Measurements from ENCODE around the gene KCTD17. TPM values are rescaled to one million over a fixed set of nuclear protein-coding genes. Genes with fewer than 3 reads are reported as not detected.

KCTD17 gene
- total and polyA plus RNA-seq, 2 of the 13 experiments (the other 11 are each of a cell fraction or from before 2014, with no cell fraction given): 5.3 to 11.7 TPM

DNA sequence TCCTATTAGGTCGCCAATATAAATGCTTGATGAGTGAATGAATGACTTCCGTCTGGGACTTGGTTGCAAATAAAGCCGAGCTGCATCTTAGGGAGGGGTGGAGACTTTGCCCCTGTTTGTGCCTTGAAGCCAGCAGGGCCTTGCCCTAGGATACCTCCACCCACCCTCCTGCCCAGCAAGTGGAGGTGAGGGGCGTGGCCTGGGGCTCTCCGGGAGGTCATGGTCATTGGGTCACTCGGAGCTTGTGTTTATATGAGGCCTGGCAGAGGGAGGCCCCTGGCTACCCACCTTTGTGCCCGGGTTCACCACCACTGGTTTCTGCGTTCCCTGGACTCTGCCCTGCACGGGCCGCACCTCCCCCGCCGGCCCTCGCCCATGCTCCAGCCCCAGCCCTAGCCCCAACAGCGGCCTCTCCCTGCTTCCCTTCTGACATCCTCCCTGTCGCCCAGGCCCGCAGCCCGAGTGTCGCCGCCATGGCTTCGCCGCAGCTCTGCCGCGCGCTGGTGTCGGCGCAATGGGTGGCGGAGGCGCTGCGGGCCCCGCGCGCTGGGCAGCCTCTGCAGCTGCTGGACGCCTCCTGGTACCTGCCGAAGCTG, 27.7 kb upstream of the KCTD17 start (continued):
- TF ChIP-seq, protein P1, sequence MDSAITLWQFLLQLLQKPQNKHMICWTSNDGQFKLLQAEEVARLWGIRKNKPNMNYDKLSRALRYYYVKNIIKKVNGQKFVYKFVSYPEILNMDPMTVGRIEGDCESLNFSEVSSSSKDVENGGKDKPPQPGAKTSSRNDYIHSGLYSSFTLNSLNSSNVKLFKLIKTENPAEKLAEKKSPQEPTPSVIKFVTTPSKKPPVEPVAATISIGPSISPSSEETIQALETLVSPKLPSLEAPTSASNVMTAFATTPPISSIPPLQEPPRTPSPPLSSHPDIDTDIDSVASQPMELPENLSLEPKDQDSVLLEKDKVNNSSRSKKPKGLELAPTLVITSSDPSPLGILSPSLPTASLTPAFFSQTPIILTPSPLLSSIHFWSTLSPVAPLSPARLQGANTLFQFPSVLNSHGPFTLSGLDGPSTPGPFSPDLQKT (CRISPR knock-in tag; IDR thresholded peaks at IDR 0.05; ENCODE audit: borderline replicate concordance): no peak
- TF ChIP-seq POLR2AphosphoS5 (IDR thresholded peaks at IDR 0.05; ENCODE audit: low read depth, low read length): peak; percentile 63
- peak; percentile 91 for TF ChIP-seq SALL1 (CRISPR knock-in tag; IDR thresholded peaks at IDR 0.05)
- peak; percentile 87; the same call in 1 of the 2 replicates for TF ChIP-seq PCBP1 (IDR thresholded peaks at IDR 0.05; ENCODE audit: borderline replicate concordance, low read depth, low read length)
- peak; percentile 96 for TF ChIP-seq RARA (CRISPR knock-in tag; IDR thresholded peaks at IDR 0.05)
- TF ChIP-seq MYC (CRISPR knock-in tag; IDR thresholded peaks at IDR 0.05; ENCODE audit: borderline replicate concordance): peak; percentile 73
- peak; percentile 91 for TF ChIP-seq PRPF4 (IDR thresholded peaks at IDR 0.05; ENCODE audit: low read depth, low read length, poor library complexity, severe bottlenecking)
- TF ChIP-seq ZBTB37 (CRISPR knock-in tag; IDR thresholded peaks at IDR 0.05): peak; percentile 53; the same call in 1 of the 2 replicates
- TF ChIP-seq ZFP1 (CRISPR knock-in tag; IDR thresholded peaks at IDR 0.05): no peak
- TF ChIP-seq, protein P2, sequence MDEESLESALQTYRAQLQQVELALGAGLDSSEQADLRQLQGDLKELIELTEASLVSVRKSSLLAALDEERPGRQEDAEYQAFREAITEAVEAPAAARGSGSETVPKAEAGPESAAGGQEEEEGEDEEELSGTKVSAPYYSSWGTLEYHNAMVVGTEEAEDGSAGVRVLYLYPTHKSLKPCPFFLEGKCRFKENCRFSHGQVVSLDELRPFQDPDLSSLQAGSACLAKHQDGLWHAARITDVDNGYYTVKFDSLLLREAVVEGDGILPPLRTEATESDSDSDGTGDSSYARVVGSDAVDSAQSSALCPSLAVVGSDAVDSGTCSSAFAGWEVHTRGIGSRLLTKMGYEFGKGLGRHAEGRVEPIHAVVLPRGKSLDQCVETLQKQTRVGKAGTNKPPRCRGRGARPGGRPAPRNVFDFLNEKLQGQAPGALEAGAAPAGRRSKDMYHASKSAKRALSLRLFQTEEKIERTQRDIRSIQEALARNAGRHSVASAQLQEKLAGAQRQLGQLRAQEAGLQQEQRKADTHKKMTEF (CRISPR knock-in tag; IDR thresholded peaks at IDR 0.05): peak; percentile 40; the same call in 1 of the 2 replicates
- TF ChIP-seq ZKSCAN8 (CRISPR knock-in tag; IDR thresholded peaks at IDR 0.05; ENCODE audit: borderline replicate concordance): peak; percentile 36; the same call in 1 of the 2 replicates
- peak; percentile 30; the same call in 1 of the 2 replicates for TF ChIP-seq NFKB2 (CRISPR knock-in tag; IDR thresholded peaks at IDR 0.05; ENCODE audit: borderline replicate concordance)
- peak; percentile 75; the same call in 1 of the 2 replicates for TF ChIP-seq REPIN1 (CRISPR knock-in tag; IDR thresholded peaks at IDR 0.05; ENCODE audit: borderline replicate concordance, low read depth)
- TF ChIP-seq ZNF3 (CRISPR knock-in tag; IDR thresholded peaks at IDR 0.05): peak; percentile 73; the same call in 1 of the 2 replicates
- TF ChIP-seq SAP130 (CRISPR knock-in tag; IDR thresholded peaks at IDR 0.05; ENCODE audit: low read depth): peak; percentile 66
- TF ChIP-seq ZNF687 (CRISPR knock-in tag; IDR thresholded peaks at IDR 0.05): peak; percentile 95
- TF ChIP-seq ZNF501 (CRISPR knock-in tag; IDR thresholded peaks at IDR 0.05): 0 out of 2 replicates have a peak, but pooled peaks have one; percentile 26
- TF ChIP-seq, protein P3, sequence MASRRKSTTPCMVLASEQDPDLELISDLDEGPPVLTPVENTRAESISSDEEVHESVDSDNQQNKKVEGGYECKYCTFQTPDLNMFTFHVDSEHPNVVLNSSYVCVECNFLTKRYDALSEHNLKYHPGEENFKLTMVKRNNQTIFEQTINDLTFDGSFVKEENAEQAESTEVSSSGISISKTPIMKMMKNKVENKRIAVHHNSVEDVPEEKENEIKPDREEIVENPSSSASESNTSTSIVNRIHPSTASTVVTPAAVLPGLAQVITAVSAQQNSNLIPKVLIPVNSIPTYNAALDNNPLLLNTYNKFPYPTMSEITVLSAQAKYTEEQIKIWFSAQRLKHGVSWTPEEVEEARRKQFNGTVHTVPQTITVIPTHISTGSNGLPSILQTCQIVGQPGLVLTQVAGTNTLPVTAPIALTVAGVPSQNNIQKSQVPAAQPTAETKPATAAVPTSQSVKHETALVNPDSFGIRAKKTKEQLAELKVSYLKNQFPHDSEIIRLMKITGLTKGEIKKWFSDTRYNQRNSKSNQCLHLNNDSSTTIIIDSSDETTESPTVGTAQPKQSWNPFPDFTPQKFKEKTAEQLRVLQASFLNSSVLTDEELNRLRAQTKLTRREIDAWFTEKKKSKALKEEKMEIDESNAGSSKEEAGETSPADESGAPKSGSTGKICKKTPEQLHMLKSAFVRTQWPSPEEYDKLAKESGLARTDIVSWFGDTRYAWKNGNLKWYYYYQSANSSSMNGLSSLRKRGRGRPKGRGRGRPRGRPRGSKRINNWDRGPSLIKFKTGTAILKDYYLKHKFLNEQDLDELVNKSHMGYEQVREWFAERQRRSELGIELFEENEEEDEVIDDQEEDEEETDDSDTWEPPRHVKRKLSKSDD (CRISPR knock-in tag; IDR thresholded peaks at IDR 0.05; ENCODE audit: low read depth): peak; percentile 90
- no peak for TF ChIP-seq ZNF83 (CRISPR knock-in tag; IDR thresholded peaks at IDR 0.05; ENCODE audit: borderline replicate concordance)
